K562 (cell line): ENCODE data around the gene SLC38A10. TPM values are rescaled to one million over a fixed set of nuclear protein-coding genes. Genes with fewer than 3 reads are reported as not detected.
A peak's percentile ranks its signal among the peaks of the same experiment; 100 is the strongest.

ENCODE experiments used
- ATAC-seq: fragments of 200-7000 bp; cut with Tn5 transposase; 3 replicates; pipeline ENCODE4 v1.9.1; 2020; ENCODE audit warnings: moderate library complexity
- BruUV-seq: library from RNA; stranded (reverse); fragments of 400-500 nt; replicated peaks from 2 replicates; lab custom pipeline; 2021; lab: Mats Ljungman, UMichigan
- CTCF ChIA-PET: fragments of 300-600 bp; formaldehyde crosslinking; extraction: SDS; loops from one replicate; lab custom pipeline; 2021; ENCODE audit warnings: low intra/inter-chr PET ratio; lab: Yijun Ruan, JAX
- POLR2A ChIA-PET: fragments of 300-600, 350-650 bp; sonication (Branson Sonifier 250); formaldehyde crosslinking; extraction: SDS; loops from one replicate; lab custom pipeline; 2021; ENCODE audit warnings: antibody characterized with exemption, inconsistent platforms; lab: Yijun Ruan, JAX
- DNase-seq, 4 experiments: peaks; one replicate each; pipeline versions ENCODE4 v3.0.0 to v3.0.0-alpha.2; 2011 to 2018; ENCODE audit warnings: low spot score in 3 of 4, mixed read lengths in 3 of 4; ENCODE audit errors: extremely low read depth in 1 of 4
- FAIRE-seq: peaks from 2 replicates; lab custom pipeline; 2011; peaks lifted over from hg19 to GRCh38; lab: Jason Lieb, UNC
- H2AFZ ChIP-seq: 2 replicates; pipeline ENCODE4 v1.6.0; 2011; ENCODE audit warnings: low read depth, low read length, control low read depth, inconsistent platforms
- H3K27ac ChIP-seq: fragments of 200-600 bp; 3 replicates; pipeline ENCODE4 v1.8.0; 2011; ENCODE audit warnings: low read depth, mild to moderate bottlenecking, control low read depth, inconsistent platforms, low read length, moderate library complexity, mixed read lengths; ENCODE audit errors: extremely low read depth
- H3K27me3 ChIP-seq, 2 experiments: fragments of 300-600 bp in 1 of 2; 2 replicates in 1 of 2; 3 replicates in 1 of 2; pipeline versions ENCODE4 v1.6.0 to v1.8.0; 2011; ENCODE audit warnings: inconsistent platforms in 2 of 2, low read length in 2 of 2, mild to moderate bottlenecking in 1 of 2, mixed read lengths in 1 of 2, moderate library complexity in 1 of 2; ENCODE audit not compliant: control insufficient read depth in 2 of 2, insufficient read depth in 2 of 2
- H3K36me3 ChIP-seq: fragments of 300-600 bp; 3 replicates; pipeline ENCODE4 v1.8.0; 2011; ENCODE audit warnings: mild to moderate bottlenecking, low read length, inconsistent platforms; ENCODE audit not compliant: control insufficient read depth, insufficient read depth
- H3K4me1 ChIP-seq, 2 experiments: fragments of 200-600 bp in 1 of 2; replicated peaks in 1 of 2; 2 replicates in 1 of 2; 3 replicates in 1 of 2; pipeline versions ENCODE4 v1.5.1 to v1.8.0; 2011; ENCODE audit warnings: inconsistent platforms in 2 of 2, low read length in 2 of 2, mild to moderate bottlenecking in 1 of 2, mixed read lengths in 1 of 2, moderate library complexity in 1 of 2; ENCODE audit not compliant: control insufficient read depth in 2 of 2, insufficient read depth in 2 of 2
- H3K4me2 ChIP-seq: 2 replicates; pipeline ENCODE4 v1.6.1; 2011; ENCODE audit warnings: low read length, control low read depth, inconsistent platforms, mixed read lengths; ENCODE audit not compliant: insufficient read depth
- H3K4me3 ChIP-seq: fragments of 200-600 bp; sonication (generic), shearing (Covaris generic); 2 replicates; pipeline ENCODE4 v1.5.1; 2016; ENCODE audit warnings: control low read depth, inconsistent platforms
- H3K79me2 ChIP-seq: fragments of 200-600 bp; 3 replicates; pipeline ENCODE4 v1.8.0; 2011; ENCODE audit warnings: low read length, inconsistent platforms; ENCODE audit not compliant: control insufficient read depth, insufficient read depth
- H3K9ac ChIP-seq, 2 experiments: 2 replicates each; pipeline versions ENCODE4 v1.6.0 to v1.6.1; 2011; ENCODE audit warnings: low read depth in 2 of 2, low read length in 2 of 2, control low read depth in 1 of 2, inconsistent platforms in 1 of 2, mild to moderate bottlenecking in 1 of 2, mixed read lengths in 1 of 2; ENCODE audit not compliant: insufficient read depth in 1 of 2
- H3K9me1 ChIP-seq: one replicate; pipeline ENCODE4 v1.6.0; 2011; ENCODE audit warnings: inconsistent platforms, mild to moderate bottlenecking, low read length, moderate library complexity; ENCODE audit not compliant: control insufficient read depth, insufficient read depth
- H3K9me3 ChIP-seq: replicated peaks from 2 replicates; pipeline ENCODE4 v1.5.1; 2011; ENCODE audit warnings: low read depth, low read length, inconsistent platforms; ENCODE audit not compliant: control insufficient read depth, insufficient read depth
- H4K20me1 ChIP-seq: replicated peaks from 2 replicates; pipeline ENCODE4 v1.6.1; 2011; ENCODE audit warnings: low read length, inconsistent platforms, mixed read lengths; ENCODE audit not compliant: control insufficient read depth, insufficient read depth
- FOXA3 ChIP-seq, 2 experiments: fragments of 450-650 bp in 1 of 2; sonication (generic) in 1 of 2; formaldehyde crosslinking; IDR thresholded peaks in 1 of 2; conservative IDR thresholded peaks in 1 of 2; 2 replicates each; pipeline versions ENCODE4 v1.4.0 to v1.8.0; 2020 to 2022; ENCODE audit warnings: mild to moderate bottlenecking in 2 of 2, missing genetic modification reagents in 1 of 2
- FOXM1 ChIP-seq, 2 experiments: fragments of 450-650 bp in 1 of 2; sonication (generic) in 1 of 2; formaldehyde crosslinking in 1 of 2; IDR thresholded peaks; 2 replicates each; pipeline versions ENCODE4 v1.6.1 to v1.9.0; 2017 to 2022; ENCODE audit warnings: low read depth in 2 of 2, mild to moderate bottlenecking in 2 of 2, missing genetic modification reagents in 1 of 2, moderate library complexity in 1 of 2
- HNRNPK ChIP-seq: fragments of 200-400 bp; formaldehyde crosslinking; IDR thresholded peaks from one replicate; pipeline ENCODE4 v1.6.1; 2018; ENCODE audit warnings: mild to moderate bottlenecking, low read depth, low read length; ENCODE audit not compliant: poor library complexity, severe bottlenecking
- KLF13 ChIP-seq: fragments of 450-650 bp; IDR thresholded peaks from 2 replicates; pipeline ENCODE4 v1.6.1; 2016; ENCODE audit warnings: missing genetic modification characterization, low read depth, mild to moderate bottlenecking, missing compliant biosample characterization, moderate library complexity, borderline replicate concordance
- LARP7 ChIP-seq: fragments of 450-650 bp; IDR thresholded peaks from 2 replicates; pipeline ENCODE4 v1.6.1; 2016
- RBM14 ChIP-seq: fragments of 200-400 bp; formaldehyde crosslinking; IDR thresholded peaks from 2 replicates; pipeline ENCODE4 v1.6.1; 2018; ENCODE audit warnings: low read depth, mild to moderate bottlenecking, low read length, moderate library complexity, borderline replicate concordance; ENCODE audit not compliant: insufficient read depth
- ZFP36 ChIP-seq: fragments of 150-350 bp; IDR thresholded peaks from 2 replicates; pipeline ENCODE4 v1.6.1; 2018; ENCODE audit warnings: low read length, low read depth; ENCODE audit not compliant: partially characterized antibody
- ZNF263 ChIP-seq: sonication (generic); formaldehyde crosslinking; IDR thresholded peaks from 2 replicates; pipeline ENCODE4 v1.8.0; 2022; ENCODE audit warnings: mild to moderate bottlenecking, missing genetic modification reagents, borderline replicate concordance
- ZNF696 ChIP-seq: fragments of 250-450 bp; sonication (Bioruptor Pico); conservative IDR thresholded peaks from 2 replicates; pipeline ENCODE4 v1.4.0; 2020; ENCODE audit warnings: mild to moderate bottlenecking, moderate library complexity
- WGBS: fragments of 100-300 bp; shearing (Covaris generic); methylation state at CpG from one replicate; pipeline ENCODE4 v1.1.6; 2016; ENCODE audit warnings: low coverage, mixed read lengths; ENCODE audit not compliant: insufficient coverage; ENCODE audit errors: missing lambda C conversion rate; 5-methylcytosine and 5-hydroxymethylcytosine counted together
- in situ Hi-C: fragments of 300-500 bp; cut with MboI; formaldehyde crosslinking; loops from 4 replicates; pipeline ENCODE4 v1.15.0; 2018; ENCODE audit warnings: inconsistent platforms, mixed read lengths
- intact Hi-C: fragments of 100-400 bp; cut with micrococcal nuclease; formaldehyde crosslinking; loops from 2 replicates; pipeline ENCODE4 v1.14.2; 2022
- polyA plus RNA-seq, 8 experiments: library from polyadenylated mRNA; depleted of rRNA in 4 of 8; stranded (reverse) in 5 of 8; unstranded in 3 of 8; fragments of >200 nt; fragmentation: Nextera tagmentation in 2 of 8; fragmentation: Illumina TruSeq in 1 of 8; extraction: Ambion mirVana in 2 of 8; extraction: Trizol in 1 of 8; gene quantifications; 2 replicates each; pipeline versions ENCODE4 v1.2.1 to v1.2.3, GENCODE V29; 2011 to 2014; ENCODE audit warnings: inconsistent platforms in 1 of 8, missing spikeins in 1 of 8
- total RNA-seq, 7 experiments: library from RNA; depleted of rRNA in 6 of 7; stranded (reverse); fragments of >200 nt in 6 of 7; fragmentation: Illumina TruSeq in 2 of 7; extraction: Trizol in 2 of 7; gene quantifications; 2 replicates each; pipeline versions ENCODE4 v1.2.1 to v1.2.3, GENCODE V29; 2011 to 2021; ENCODE audit warnings: low replicate concordance in 1 of 7
- TF ChIP-seq, protein P1 (sequence below): sonication (generic); formaldehyde crosslinking; IDR thresholded peaks from 2 replicates; pipeline ENCODE4 v1.9.0; 2022; ENCODE audit warnings: mild to moderate bottlenecking, missing genetic modification reagents
- TF ChIP-seq, protein P2 (sequence below): fragments of 250-450 bp; sonication (Bioruptor Pico); IDR thresholded peaks from 2 replicates; pipeline ENCODE4 v1.8.0; 2021; ENCODE audit warnings: mild to moderate bottlenecking, moderate library complexity
- TF ChIP-seq, protein P3 (sequence below): fragments of 250-450 bp; sonication (Bioruptor Pico); IDR thresholded peaks from 2 replicates; pipeline ENCODE4 v1.5.1; 2021; ENCODE audit warnings: mild to moderate bottlenecking
- TF ChIP-seq, protein P4 (sequence below): sonication (generic); formaldehyde crosslinking; IDR thresholded peaks from 2 replicates; pipeline ENCODE4 v1.8.0; 2022; ENCODE audit warnings: mild to moderate bottlenecking, missing genetic modification reagents, borderline replicate concordance

Gene SLC38A10
- total and polyA plus RNA-seq, 9 of the 15 experiments (the other 6 are each of a cell fraction or from before 2014, with no cell fraction given) = 0.45 to 54.2 (median 13.8) TPM

DNA sequence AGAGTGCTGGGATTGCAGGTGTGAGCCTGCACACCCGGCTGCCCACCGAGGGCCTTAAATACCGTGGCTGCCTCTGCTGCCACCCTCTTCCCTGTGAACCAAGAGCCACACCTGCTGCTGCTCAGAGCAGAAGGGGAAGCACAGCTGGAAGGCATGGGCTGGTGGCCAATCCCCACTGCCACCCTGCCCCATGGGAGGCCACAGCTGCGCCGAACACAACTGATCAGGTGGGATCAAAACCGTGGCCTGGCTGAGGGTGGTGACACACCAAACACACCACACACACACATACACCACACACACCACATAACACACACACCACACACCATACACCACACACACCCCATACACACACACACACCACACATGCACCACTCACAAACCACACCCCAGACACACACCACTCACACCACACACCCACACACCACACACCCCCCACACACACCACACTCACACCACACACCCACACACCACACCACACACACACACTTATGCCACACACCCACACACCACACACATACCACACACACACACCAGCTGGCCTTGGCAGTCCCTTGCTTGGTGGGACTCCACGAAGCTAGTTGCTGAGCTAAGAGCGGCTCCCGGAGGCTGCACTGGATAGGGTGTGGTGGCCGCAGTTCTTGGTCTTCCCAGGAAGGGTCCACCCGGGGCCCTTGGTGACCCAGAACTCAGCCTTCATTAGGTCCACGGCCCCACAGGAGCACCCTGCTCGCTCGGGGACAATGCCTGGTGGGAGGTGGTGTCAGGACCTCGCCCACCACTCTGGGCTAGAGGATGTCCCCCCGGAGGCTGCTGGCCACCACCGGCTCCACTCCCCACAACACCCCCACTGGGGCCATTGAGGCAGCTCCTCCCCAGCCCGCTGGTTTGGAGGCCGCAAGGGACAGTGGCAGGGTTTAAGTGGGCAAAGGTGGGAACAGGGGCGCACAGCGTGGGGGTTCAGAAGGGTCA, 87.2 kb downstream of the SLC38A10 start:
- H3K27ac ChIP-seq = no peak overlapping the region
- no TSS peak for BruUV-seq
- TF ChIP-seq HNRNPK (no peak), ZNF263 (CRISPR knock-in tag) (no peak), KLF13 (no peak), ZFP36 (no peak), LARP7 (no peak), ZNF696 (CRISPR knock-in tag) (no peak), FOXM1 (IDR thresholded peaks at IDR 0.05; ENCODE audit: low read depth) (no peak), FOXM1 (CRISPR knock-in tag; IDR thresholded peaks at IDR 0.05; ENCODE audit: low read depth) (no peak), FOXA3 (CRISPR knock-in tag; conservative IDR thresholded peaks at IDR 0.05 in 1 of 2, IDR thresholded peaks at IDR 0.05 in 1 of 2) (no peak), RBM14 (no peak)
- TF ChIP-seq, protein P1, sequence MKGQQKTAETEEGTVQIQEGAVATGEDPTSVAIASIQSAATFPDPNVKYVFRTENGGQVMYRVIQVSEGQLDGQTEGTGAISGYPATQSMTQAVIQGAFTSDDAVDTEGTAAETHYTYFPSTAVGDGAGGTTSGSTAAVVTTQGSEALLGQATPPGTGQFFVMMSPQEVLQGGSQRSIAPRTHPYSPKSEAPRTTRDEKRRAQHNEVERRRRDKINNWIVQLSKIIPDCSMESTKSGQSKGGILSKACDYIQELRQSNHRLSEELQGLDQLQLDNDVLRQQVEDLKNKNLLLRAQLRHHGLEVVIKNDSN (CRISPR knock-in tag) = peak; percentile 27; the same call in 1 of the 2 replicates
- TF ChIP-seq, protein P2, sequence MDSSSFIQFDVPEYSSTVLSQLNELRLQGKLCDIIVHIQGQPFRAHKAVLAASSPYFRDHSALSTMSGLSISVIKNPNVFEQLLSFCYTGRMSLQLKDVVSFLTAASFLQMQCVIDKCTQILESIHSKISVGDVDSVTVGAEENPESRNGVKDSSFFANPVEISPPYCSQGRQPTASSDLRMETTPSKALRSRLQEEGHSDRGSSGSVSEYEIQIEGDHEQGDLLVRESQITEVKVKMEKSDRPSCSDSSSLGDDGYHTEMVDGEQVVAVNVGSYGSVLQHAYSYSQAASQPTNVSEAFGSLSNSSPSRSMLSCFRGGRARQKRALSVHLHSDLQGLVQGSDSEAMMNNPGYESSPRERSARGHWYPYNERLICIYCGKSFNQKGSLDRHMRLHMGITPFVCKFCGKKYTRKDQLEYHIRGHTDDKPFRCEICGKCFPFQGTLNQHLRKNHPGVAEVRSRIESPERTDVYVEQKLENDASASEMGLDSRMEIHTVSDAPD (CRISPR knock-in tag) = no peak
- TF ChIP-seq, protein P3, sequence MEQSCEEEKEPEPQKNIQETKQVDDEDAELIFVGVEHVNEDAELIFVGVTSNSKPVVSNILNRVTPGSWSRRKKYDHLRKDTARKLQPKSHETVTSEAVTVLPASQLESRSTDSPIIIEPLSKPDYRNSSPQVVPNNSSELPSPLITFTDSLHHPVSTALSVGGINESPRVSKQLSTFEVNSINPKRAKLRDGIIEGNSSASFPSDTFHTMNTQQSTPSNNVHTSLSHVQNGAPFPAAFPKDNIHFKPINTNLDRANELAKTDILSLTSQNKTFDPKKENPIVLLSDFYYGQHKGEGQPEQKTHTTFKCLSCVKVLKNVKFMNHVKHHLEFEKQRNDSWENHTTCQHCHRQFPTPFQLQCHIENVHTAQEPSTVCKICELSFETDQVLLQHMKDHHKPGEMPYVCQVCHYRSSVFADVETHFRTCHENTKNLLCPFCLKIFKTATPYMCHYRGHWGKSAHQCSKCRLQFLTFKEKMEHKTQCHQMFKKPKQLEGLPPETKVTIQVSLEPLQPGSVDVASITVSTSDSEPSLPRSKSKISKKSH = no peak
- TF ChIP-seq, protein P4, sequence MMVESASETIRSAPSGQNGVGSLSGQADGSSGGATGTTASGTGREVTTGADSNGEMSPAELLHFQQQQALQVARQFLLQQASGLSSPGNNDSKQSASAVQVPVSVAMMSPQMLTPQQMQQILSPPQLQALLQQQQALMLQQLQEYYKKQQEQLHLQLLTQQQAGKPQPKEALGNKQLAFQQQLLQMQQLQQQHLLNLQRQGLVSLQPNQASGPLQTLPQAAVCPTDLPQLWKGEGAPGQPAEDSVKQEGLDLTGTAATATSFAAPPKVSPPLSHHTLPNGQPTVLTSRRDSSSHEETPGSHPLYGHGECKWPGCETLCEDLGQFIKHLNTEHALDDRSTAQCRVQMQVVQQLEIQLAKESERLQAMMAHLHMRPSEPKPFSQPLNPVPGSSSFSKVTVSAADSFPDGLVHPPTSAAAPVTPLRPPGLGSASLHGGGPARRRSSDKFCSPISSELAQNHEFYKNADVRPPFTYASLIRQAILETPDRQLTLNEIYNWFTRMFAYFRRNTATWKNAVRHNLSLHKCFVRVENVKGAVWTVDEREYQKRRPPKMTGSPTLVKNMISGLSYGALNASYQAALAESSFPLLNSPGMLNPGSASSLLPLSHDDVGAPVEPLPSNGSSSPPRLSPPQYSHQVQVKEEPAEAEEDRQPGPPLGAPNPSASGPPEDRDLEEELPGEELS (CRISPR knock-in tag) = no peak

More for the DNA sequence above, 87.2 kb downstream of the SLC38A10 start:
- Histone ChIP-seq H2AFZ (no peak overlapping the region), H3K36me3 (0 out of 3 replicates have a peak, but pooled peaks cover 3% of the 10 kb centered on the region), H3K4me2 (no peak overlapping the region), H3K4me1 (peaks cover 0 to 20% of the 10 kb centered on the region in 2 experiments; a peak in 2 of 5 replicates), H3K9ac (no peak overlapping the region), H4K20me1 (no peaks in the 10 kb centered on the region), H3K79me2 (no peaks in the 10 kb centered on the region), H3K4me3 (no peak overlapping the region), H3K9me3 (no peaks in the 10 kb centered on the region), H3K27me3 (no peaks in the 10 kb centered on the region), H3K9me1 (no peaks in the 10 kb centered on the region)
- ChIA-PET CTCF (no interaction called here), POLR2A (interaction anchor here (0.6 kb wide), 2 partner anchors 159 to 304 kb away, joined by 3 to 4 read pairs; no protein-coding TSS in a partner anchor)
- DNase-seq (no peak), ATAC-seq (no peak), FAIRE-seq (peak; percentile 78)
- in situ Hi-C loops = no loop called here
- intact Hi-C loops = no loop called here
- WGBS = 91% methylated on average over 18 of the region's 21 CpGs
